Memory B cell (primary cell): ENCODE measurements around the gene ALX3.

Source experiments
- ATAC-seq: fragments of 150-1000 bp; cut with Tn5 transposase; 2 replicates; pipeline ENCODE4 v1.10.0; 2021; ENCODE audit warnings: low read depth, mild to moderate bottlenecking, moderate library complexity
- DNase-seq, 2 donors: peaks; one replicate each; pipeline ENCODE4 v3.0.0; 2022; ENCODE audit warnings: low spot score in 2 of 2
- H3K27ac Mint-ChIP-seq: one replicate; pipeline ENCODE4 v1.8.0; 2022; ENCODE audit warnings: mild to moderate bottlenecking, moderate library complexity, mixed read lengths
- H3K27me3 Mint-ChIP-seq: one replicate; pipeline ENCODE4 v1.8.0; 2022; ENCODE audit warnings: mixed read lengths
- H3K36me3 Mint-ChIP-seq: one replicate; pipeline ENCODE4 v1.8.0; 2022; ENCODE audit warnings: mild to moderate bottlenecking, mixed read lengths
- H3K4me1 Mint-ChIP-seq: one replicate; pipeline ENCODE4 v1.8.0; 2022; ENCODE audit warnings: mixed read lengths
- H3K4me3 Mint-ChIP-seq: one replicate; pipeline ENCODE4 v1.8.0; 2022; ENCODE audit warnings: mild to moderate bottlenecking, moderate library complexity, mixed read lengths
- H3K9me3 Mint-ChIP-seq: one replicate; pipeline ENCODE4 v1.8.0; 2022; ENCODE audit warnings: mixed read lengths

ALX3 gene

GRCh38 chr1:110070671-110071242, at the start of gene ALX3:
TSS of gene ALX3 (minus strand) at chr1:110070672. CDS start at chr1:110070612, 60 bp downstream.
- DNase-seq (no peak), ATAC-seq (no peak)
- H3K27me3 Mint-ChIP-seq: peaks cover 16% of the 10 kb centered on the region
- H3K27ac Mint-ChIP-seq: no peak within 1 kb of the TSS
- H3K4me1 Mint-ChIP-seq: peaks cover 7% of the 10 kb centered on the region
- H3K9me3 Mint-ChIP-seq: no peaks in the 10 kb centered on the region
- no peaks in the 10 kb centered on the region for H3K36me3 Mint-ChIP-seq
- peak within 1 kb of the TSS; percentile 79 for H3K4me3 Mint-ChIP-seq

DNA sequence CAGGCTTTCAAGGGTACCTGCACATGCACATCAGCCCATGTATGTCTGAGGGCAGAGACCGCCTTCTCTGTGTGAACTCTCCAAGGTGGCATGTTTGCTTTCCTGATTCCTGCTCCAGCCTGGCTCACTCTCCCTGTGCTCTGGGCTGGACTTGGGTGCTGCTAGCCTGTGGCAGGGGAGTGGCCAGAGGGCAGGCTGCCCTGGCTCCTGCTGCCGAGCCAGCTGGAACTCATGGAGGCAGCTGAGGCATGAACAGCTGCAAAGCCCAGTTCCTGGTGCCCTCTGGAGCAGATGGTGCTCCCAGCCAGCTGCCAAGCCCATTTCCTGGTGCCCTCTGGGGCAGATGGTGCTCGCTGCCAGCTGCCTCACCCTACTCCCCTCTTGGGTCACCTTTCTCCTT, 49.4 kb upstream of the ALX3 start:
- peaks cover 13% of the 10 kb centered on the region for H3K9me3 Mint-ChIP-seq
- peaks cover 2% of the 10 kb centered on the region for H3K36me3 Mint-ChIP-seq
- peaks cover 15% of the 10 kb centered on the region for H3K27me3 Mint-ChIP-seq
- no peak overlapping the region for H3K27ac Mint-ChIP-seq
- peaks cover 3% of the 10 kb centered on the region for H3K4me1 Mint-ChIP-seq
- H3K4me3 Mint-ChIP-seq: no peak overlapping the region
- ATAC-seq: no peak
- DNase-seq: no peak

GRCh38 chr1:110118636-110119396, 48.3 kb upstream of the ALX3 start:
- H3K4me3 Mint-ChIP-seq: no peak overlapping the region
- peaks cover 2% of the 10 kb centered on the region for H3K36me3 Mint-ChIP-seq
- DNase-seq: no peak
- ATAC-seq: no peak
- peaks cover 3% of the 10 kb centered on the region for H3K4me1 Mint-ChIP-seq
- peaks cover 9% of the 10 kb centered on the region for H3K9me3 Mint-ChIP-seq
- peaks cover 18% of the 10 kb centered on the region for H3K27me3 Mint-ChIP-seq
- no peak overlapping the region for H3K27ac Mint-ChIP-seq

DNA sequence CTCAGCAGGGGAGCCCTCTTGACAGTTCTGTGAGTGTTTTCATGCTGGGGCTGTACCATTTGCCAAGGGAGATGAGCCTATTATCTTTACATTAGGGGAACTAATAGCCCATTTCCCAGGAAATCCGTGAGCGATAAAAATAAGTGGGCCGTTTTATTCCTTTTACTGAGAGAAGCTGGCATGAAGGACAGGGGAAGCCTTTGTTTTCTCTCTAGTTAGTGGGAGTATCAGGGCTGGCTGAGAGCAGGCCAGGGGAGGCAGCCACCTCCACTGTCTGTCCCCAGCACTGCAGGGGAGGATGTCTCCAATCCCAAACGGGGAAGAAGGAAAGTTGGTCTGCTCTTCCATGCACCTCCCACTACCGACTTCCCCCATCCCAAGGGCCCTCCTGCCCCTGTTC, 44.3 kb upstream of the ALX3 start:
- peaks cover 23% of the 10 kb centered on the region for H3K27me3 Mint-ChIP-seq

DNA sequence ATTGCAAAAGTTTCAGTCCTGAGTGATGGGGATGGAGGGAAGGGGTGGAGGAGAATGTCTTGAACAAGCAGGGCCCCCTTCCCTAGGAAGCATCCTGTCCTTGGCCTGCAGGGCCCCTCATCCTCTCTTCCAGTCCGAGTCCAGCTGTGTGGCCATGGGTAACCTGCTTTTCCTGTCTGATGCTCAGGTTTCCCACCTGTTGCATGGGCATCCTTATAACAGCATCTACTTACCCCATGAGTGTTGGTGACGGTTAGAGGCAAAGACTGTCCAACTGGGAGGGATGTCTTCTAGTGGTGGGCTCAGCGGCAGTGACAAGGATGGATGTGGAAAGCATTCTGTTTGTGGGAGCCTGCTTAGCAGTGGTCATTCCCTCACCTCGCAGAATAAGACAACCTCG, 43.7 kb upstream of the ALX3 start:
- ATAC-seq (no peak), DNase-seq (no peak)
- Mint-ChIP-seq H3K36me3 (no peaks in the 10 kb centered on the region), H3K4me3 (no peak overlapping the region), H3K9me3 (no peaks in the 10 kb centered on the region), H3K27me3 (peaks cover 28% of the 10 kb centered on the region), H3K27ac (no peak overlapping the region), H3K4me1 (no peaks in the 10 kb centered on the region)

More for the DNA sequence above, 44.3 kb upstream of the ALX3 start:
- DNase-seq (no peak), ATAC-seq (no peak)
- Mint-ChIP-seq H3K9me3 (no peaks in the 10 kb centered on the region), H3K4me1 (no peaks in the 10 kb centered on the region), H3K4me3 (no peak overlapping the region), H3K27ac (no peak overlapping the region), H3K36me3 (no peaks in the 10 kb centered on the region)

GRCh38 chr1:110113551-110113950, 43.1 kb upstream of the ALX3 start:
- no peak overlapping the region for H3K27ac Mint-ChIP-seq
- DNase-seq: no peak

GRCh38 chr1:110112656-110113055, 42.2 kb upstream of the ALX3 start:
- H3K4me1 Mint-ChIP-seq: no peaks in the 10 kb centered on the region
- no peaks in the 10 kb centered on the region for H3K36me3 Mint-ChIP-seq
- no peaks in the 10 kb centered on the region for H3K9me3 Mint-ChIP-seq
- ATAC-seq (no peak), DNase-seq (no peak)
- peaks cover 33% of the 10 kb centered on the region for H3K27me3 Mint-ChIP-seq
- no peak overlapping the region for H3K4me3 Mint-ChIP-seq
- H3K27ac Mint-ChIP-seq: no peak overlapping the region

More at GRCh38 chr1:110113551-110113950, 43.1 kb upstream of the ALX3 start:
- ATAC-seq: no peak
- no peak overlapping the region for H3K4me3 Mint-ChIP-seq
- H3K9me3 Mint-ChIP-seq: no peaks in the 10 kb centered on the region
- H3K4me1 Mint-ChIP-seq: no peaks in the 10 kb centered on the region
- H3K36me3 Mint-ChIP-seq: no peaks in the 10 kb centered on the region
- peaks cover 30% of the 10 kb centered on the region for H3K27me3 Mint-ChIP-seq

GRCh38 chr1:110112143-110112542, 41.7 kb upstream of the ALX3 start, which contains the start of gene UBL4B:
TSS of gene UBL4B (plus strand) at chr1:110112443. CDS start at chr1:110112535, 92 bp downstream.
- Mint-ChIP-seq H3K27me3 (peaks cover 32% of the 10 kb centered on the region), H3K4me3 (no peak within 1 kb of the TSS), H3K9me3 (no peaks in the 10 kb centered on the region), H3K36me3 (no peaks in the 10 kb centered on the region), H3K27ac (no peak within 1 kb of the TSS), H3K4me1 (no peaks in the 10 kb centered on the region)
- DNase-seq (no peak), ATAC-seq (no peak)

GRCh38 chr1:110111081-110111480, 40.6 kb upstream of the ALX3 start:
- Mint-ChIP-seq H3K27ac (no peak overlapping the region), H3K9me3 (no peaks in the 10 kb centered on the region), H3K4me3 (no peak overlapping the region), H3K4me1 (no peaks in the 10 kb centered on the region), H3K27me3 (peaks cover 25% of the 10 kb centered on the region), H3K36me3 (no peaks in the 10 kb centered on the region)
- ATAC-seq (no peak), DNase-seq (no peak)

- Mint-ChIP-seq H3K27me3 (peaks cover 16% of the 10 kb centered on the region), H3K9me3 (no peaks in the 10 kb centered on the region), H3K4me1 (no peaks in the 10 kb centered on the region), H3K36me3 (no peaks in the 10 kb centered on the region), H3K4me3 (no peak overlapping the region), H3K27ac (no peak overlapping the region)
- ATAC-seq (no peak), DNase-seq (no peak)
These were observed 37.5 kb upstream of the ALX3 start for GRCh38 chr1:110107867-110108469.

GRCh38 chr1:110106013-110106941, 35.8 kb upstream of the ALX3 start:
- peak; percentile 88 for ATAC-seq
- H3K4me3 Mint-ChIP-seq: no peak overlapping the region
- H3K27me3 Mint-ChIP-seq: peaks cover 16% of the 10 kb centered on the region
- H3K36me3 Mint-ChIP-seq: no peaks in the 10 kb centered on the region
- no peak overlapping the region for H3K27ac Mint-ChIP-seq
- H3K9me3 Mint-ChIP-seq: no peaks in the 10 kb centered on the region
- peak; percentile 53 to 66 for DNase-seq
- peaks cover 4% of the 10 kb centered on the region for H3K4me1 Mint-ChIP-seq

DNA sequence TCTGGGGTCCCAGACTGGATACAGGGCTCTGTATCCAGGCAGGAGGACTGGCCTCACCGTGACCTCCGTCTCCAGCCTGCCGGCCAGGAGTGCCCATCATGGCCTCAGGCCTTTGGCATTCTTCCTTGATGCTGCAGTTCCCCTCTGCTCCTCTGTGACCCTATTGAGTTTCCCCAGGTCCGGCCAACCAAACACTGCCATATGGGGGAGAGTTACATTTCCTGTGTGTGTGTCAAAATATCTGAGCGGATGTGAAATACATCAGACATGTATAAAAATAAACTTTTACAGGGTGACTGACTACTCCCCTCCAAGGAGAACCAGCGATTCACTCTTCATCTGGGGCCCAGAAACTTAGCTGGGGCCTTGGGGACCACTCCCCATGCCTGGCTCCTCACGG, 31.6 kb upstream of the ALX3 start:
- no peaks in the 10 kb centered on the region for H3K9me3 Mint-ChIP-seq
- no peaks in the 10 kb centered on the region for H3K36me3 Mint-ChIP-seq
- H3K27ac Mint-ChIP-seq: no peak overlapping the region
- ATAC-seq (peak; percentile 29), DNase-seq (no peak)
- H3K4me1 Mint-ChIP-seq: peaks cover 4% of the 10 kb centered on the region
- H3K27me3 Mint-ChIP-seq: peaks cover 8% of the 10 kb centered on the region
- H3K4me3 Mint-ChIP-seq: no peak overlapping the region

GRCh38 chr1:110100335-110100734, 29.9 kb upstream of the ALX3 start:
- Mint-ChIP-seq H3K36me3 (no peaks in the 10 kb centered on the region), H3K27ac (no peak overlapping the region), H3K4me1 (peaks cover 4% of the 10 kb centered on the region), H3K9me3 (no peaks in the 10 kb centered on the region), H3K4me3 (no peak overlapping the region), H3K27me3 (peaks cover 14% of the 10 kb centered on the region)
- ATAC-seq (no peak), DNase-seq (no peak)
